GM18951 (cell line): ENCODE measurements around the gene RFT1.
"Not testable (repeated sequence)": the region's sequence is repeated elsewhere in the genome, so short reads cannot be mapped to it uniquely, and the experiment has no call there.

Experiments
- POLR2A ChIP-seq: IDR thresholded peaks from 4 replicates; pipeline ENCODE4 v1.6.1; 2011; ENCODE audit warnings: mild to moderate bottlenecking; ENCODE audit not compliant: insufficient read length, insufficient read depth; ENCODE audit errors: extremely low read depth
- in situ Hi-C: fragments of 300-500 bp; cut with MboI; formaldehyde crosslinking; loops from one replicate; pipeline ENCODE4 v1.12.0; 2022; ENCODE audit warnings: low sequenced_read_pairs, mixed read lengths, inconsistent platforms; ENCODE audit not compliant: unreplicated experiment

RFT1 gene

GRCh38 chr3:53160061-53160659 is 29.9 kb upstream of the RFT1 start:
- in situ Hi-C loops, result no loop called here
- no peak for TF ChIP-seq POLR2A

DNA sequence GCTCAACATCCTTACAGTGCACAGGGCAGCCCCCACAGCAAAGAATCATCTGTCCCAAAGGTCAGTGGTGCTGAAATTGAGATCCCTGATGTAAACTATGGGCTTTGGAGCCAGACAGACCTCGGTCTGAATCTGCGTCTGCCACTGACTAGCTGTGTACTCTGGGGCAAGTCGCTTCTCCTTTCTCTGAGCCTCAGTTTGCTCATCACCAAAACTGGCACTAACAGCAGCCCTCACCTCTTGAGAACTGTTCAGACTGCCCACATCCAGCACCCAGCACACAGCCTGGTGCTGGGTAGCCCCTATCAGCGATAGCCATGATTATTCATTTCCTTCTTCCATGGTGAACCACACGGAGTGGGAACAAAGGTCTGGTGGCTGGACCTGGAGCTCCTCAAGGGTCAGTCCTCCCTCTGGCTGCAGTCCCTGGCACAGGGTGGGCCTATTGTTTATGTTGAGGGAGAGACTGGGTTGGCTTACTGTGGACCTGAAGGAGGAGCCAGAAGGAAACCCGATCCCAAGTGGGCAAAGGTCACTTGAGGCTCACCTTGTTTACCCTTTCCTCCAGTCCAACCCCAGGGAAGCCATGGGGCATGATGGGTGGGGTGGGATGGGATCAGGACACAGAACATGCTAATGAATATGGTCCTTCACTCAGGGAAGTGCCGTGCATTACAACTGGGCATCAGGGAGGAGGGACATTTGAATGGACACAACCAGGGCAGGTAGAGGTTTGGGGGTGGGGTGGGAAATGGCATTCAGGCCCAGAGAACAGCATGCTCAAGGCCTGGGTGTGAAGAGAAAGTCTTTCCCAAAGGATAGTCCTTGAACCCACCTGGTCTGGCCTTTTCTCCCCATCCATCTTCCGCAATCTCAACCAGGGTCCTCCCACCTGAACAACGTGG is 29.2 kb upstream of the RFT1 start:
- in situ Hi-C loops, result no loop called here

DNA sequence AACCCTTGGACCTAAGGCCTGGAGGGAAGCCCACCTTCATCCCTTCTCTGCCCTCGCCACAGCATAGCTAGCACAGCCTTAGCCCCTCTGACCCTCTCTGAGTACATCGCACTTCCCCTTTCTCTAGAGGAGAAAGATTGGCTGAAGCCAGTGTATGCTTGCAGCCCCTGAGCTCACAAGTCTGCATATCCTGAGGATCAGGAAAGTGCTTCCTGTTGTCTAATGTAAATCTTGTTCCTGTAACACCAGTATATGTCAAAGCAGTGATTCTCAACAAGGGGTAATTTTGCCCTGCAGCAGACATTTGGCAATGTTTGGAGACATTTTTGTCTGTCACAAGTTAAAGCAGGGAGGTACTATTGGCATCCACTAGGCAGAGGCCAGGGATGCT is 28.5 kb upstream of the RFT1 start:
- in situ Hi-C loops, result no loop called here
- no peak for TF ChIP-seq POLR2A

More for the DNA sequence above, 29.2 kb upstream of the RFT1 start:
- TF ChIP-seq POLR2A, result no peak

DNA sequence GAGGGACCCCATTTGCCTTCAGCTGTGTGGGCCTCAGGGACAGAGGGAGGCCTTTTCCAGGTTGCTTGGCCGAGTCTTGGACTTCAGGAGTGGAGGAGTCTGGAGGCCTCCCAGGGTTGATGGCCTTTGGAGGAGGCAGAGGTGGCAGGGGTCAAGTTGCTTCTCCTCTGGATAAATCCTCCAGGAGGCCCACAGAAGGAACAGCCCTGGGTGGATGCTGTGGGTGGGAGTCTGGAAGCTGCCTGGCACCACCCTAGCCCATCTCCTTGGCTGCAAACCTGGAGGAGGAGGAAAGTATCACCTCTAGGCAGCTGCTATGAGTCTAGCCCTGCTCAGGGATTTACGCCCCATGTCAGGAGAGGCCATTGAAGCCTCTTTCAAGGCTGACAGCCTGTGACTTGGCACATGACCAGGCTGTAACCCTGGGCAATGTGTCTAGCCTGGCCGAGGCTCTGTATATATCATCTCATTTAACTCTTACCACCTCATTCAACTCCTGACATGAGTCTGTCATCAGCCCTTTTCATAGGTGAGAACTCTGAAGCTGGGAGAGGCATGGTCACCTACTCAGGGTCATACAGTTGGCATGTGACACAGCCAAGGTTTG is 27.8 kb upstream of the RFT1 start:
- TF ChIP-seq POLR2A, result no peak
- in situ Hi-C loops, result no loop called here

DNA sequence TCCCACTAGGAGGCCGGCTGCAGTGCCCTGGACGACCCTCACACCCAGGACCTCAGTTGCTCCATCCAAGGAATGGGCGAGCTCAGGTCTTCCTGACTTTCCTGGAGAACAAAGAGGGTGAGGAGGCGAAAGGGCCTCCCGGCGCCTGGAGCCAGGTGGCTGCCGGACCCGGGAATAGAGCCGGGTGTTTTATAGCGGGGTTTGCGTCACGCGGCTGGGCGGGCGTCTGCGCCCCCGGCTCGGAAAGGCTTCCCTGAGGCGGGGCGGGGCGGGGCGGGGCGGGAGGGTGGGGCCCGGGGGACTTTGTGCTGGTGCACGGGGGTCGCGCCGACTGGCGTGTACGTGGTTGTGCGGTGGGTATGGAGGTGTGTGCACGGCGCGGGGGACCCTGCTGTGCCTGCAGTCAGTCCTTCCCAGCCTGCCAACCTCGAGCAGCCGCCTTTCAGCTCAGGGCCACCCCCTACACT is 26.2 kb upstream of the RFT1 start:
- in situ Hi-C loops, result no loop called here
- no peak for TF ChIP-seq POLR2A

GRCh38 chr3:53155760-53156159 is 25.5 kb upstream of the RFT1 start:
- in situ Hi-C loops, result no loop called here

GRCh38 chr3:53154881-53155285 is 24.6 kb upstream of the RFT1 start:
- no peak for TF ChIP-seq POLR2A
- in situ Hi-C loops, result no loop called here

More at GRCh38 chr3:53155760-53156159, 25.5 kb upstream of the RFT1 start:
- no peak for TF ChIP-seq POLR2A

- TF ChIP-seq POLR2A, result no peak
- in situ Hi-C loops, result no loop called here
Observed at GRCh38 chr3:53153980-53154379, 23.7 kb upstream of the RFT1 start.

DNA sequence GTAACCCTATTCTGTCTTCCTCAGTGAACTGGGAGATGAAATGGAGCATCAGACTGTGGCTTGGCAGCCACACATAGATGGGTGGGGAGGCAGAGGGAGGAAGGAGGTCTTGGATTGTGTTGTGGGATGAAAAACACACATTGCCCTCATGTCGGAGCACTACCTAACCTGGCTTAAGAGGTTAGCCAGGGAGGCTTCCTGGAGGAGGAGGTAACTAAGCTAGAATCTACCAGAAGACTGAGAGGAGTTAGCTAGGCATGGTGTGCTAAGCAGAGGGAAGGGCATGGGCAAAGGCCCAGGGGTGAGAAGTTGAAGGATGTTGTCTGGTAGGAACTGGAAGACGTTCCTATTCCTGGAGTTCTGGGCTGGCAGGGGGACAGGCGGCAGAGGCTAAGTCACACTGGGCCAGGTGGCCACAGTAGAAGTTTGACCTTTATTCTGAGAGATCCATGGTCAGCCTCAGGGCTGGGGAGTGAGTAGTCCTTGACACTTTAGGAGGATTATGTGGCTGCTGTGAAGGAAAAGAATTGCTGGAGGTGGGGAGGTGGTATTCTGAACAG is 23.1 kb upstream of the RFT1 start:
- TF ChIP-seq POLR2A, result no peak
- in situ Hi-C loops, result no loop called here

- in situ Hi-C loops, result no loop called here
- TF ChIP-seq POLR2A, result no peak
Observed at GRCh38 chr3:53151870-53152660, 21.8 kb upstream of the RFT1 start.

- TF ChIP-seq POLR2A, result no peak
- in situ Hi-C loops, result no loop called here
Observed at GRCh38 chr3:53151465-53151864, 21.2 kb upstream of the RFT1 start.

DNA sequence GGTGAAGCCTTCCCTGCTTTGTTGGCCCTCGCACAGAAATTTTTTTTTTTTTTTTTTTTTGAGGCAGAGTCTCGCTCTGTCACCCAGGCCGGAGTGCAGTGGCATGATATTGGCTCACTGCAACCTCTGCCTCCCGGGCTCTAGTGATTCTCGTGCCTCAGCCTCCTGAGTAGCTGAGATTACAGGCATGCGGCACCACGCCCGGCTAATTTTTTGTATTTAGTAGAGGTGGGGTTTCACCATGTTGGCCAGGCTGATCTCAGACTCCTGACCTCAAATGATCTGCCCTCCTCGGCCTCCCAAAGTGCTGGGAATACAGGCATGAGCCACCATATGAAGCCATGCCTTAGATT is 20.8 kb upstream of the RFT1 start:
- in situ Hi-C loops, result not testable (repeated sequence)

DNA sequence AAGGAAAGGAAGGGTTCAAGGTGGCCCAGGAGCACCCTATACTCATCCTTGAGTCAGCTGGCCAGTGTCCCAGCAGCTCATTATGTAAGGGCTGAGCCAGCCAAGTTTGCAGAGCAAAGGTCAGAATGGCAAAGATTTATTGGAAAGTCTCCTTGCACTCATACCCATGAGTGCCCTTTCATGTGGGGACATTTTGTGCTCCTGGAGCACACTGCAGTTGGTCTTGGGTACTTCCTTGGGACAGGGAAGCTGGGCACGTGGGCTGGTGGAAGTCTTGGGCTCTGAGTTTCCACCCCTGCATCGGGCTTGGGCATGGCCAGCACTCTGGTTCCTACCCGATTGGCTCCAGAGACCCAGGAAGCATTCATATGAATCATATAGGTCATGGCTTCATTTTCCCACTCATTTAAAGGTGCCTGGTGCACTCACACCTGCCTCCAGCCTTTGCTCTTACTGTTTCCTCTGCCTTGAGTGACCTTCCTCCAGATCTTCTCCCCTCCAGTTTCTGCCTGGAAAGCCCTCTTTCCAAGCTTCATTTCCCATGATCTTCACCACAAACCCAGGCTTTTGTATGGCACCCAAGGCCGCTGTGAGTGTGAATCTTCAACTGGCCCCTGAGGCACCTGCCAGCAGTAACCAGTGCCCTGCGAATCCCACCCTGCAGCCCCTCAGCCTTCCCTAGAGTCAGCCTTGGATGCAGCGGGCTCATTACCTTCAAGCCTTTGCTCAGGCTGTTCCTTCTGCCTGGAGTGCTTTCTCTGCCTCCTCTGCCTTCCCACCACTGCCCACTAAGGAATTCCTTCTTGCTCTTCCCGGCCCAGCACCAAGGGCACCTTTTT is 20.2 kb upstream of the RFT1 start:
- in situ Hi-C loops, result no loop called here
- no peak for TF ChIP-seq POLR2A
